ENCODE measurements around the gene COL4A1. TPM values are rescaled to one million over a fixed set of nuclear protein-coding genes. Genes with fewer than 3 reads are reported as not detected.

Gene COL4A1
- total and polyA plus RNA-seq, 2 of the 13 experiments (the other 11 are each of a cell fraction or from before 2014, with no cell fraction given): not detected

DNA sequence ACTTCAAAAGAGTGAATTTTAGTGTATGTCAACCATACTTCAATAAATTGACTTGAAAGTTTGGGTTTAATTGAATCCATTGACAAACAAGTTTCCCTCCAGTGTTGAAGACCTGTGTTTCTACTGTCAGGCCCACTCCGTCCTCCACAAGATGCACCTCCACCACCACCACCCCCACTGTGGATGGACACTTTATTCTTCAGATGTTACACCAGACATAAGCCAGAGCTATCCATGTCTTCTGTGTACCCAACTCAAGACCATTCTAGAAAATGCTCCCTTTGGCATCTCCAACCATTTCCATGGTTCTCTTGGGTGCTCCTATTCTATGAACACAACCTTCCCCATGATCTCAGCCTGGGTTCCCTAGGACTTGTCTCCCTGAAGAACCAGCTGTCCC, 207.0 kb downstream of the COL4A1 start:
- Histone ChIP-seq H3K36me3 (replicated peaks in 1 of 2; ENCODE audit: control insufficient read depth in 1 of 2, insufficient read depth in 2 of 2, low read length in 2 of 2) (no peaks in the 10 kb centered on the region), H3K27me3 (ENCODE audit: control insufficient read depth in 1 of 2, insufficient read depth in 2 of 2, low read length in 2 of 2) (no peaks in the 10 kb centered on the region), H3K9ac (ENCODE audit: insufficient read depth, low read depth, low read length) (no peak overlapping the region), H3K4me3 (replicated peaks in 1 of 3; ENCODE audit: insufficient read depth in 1 of 3, low read depth in 2 of 3, low read length in 3 of 3) (no peak overlapping the region), H3K4me1 (ENCODE audit: insufficient read depth, low read length) (peaks cover 10% of the 10 kb centered on the region), H2AFZ (ENCODE audit: low read length) (no peak overlapping the region), H3K4me2 (ENCODE audit: low read depth, low read length) (no peak overlapping the region), H3K9me3 (ENCODE audit: low read length) (peaks cover 25% of the 10 kb centered on the region), H3K79me2 (ENCODE audit: insufficient read depth, low read length) (no peaks in the 10 kb centered on the region), H4K20me1 (ENCODE audit: insufficient read depth, low read length) (no peaks in the 10 kb centered on the region), H3K27ac (ENCODE audit: extremely low read length, insufficient read depth, low read length) (no peak overlapping the region)
- intact Hi-C loops (cut with micrococcal nuclease; ENCODE audit: unreplicated experiment): no loop called here
- ChIA-PET POLR2A (no interaction called here), CTCF (ENCODE audit: low intra/inter-chr PET ratio, low total read pairs) (no interaction called here)
- in situ Hi-C loops (cut with HindIII; ENCODE audit: extremely low pct_ligation_motif_present, low pct_unique_long_range_greater_than_20kb): loop anchor here (10.0 to 25.0 kb wide), 2 partner anchors 955 to 1888 kb away; partner anchors contain the start of genes ABHD13 and LIG4
- FAIRE-seq: no peak
- TF ChIP-seq, protein P1, sequence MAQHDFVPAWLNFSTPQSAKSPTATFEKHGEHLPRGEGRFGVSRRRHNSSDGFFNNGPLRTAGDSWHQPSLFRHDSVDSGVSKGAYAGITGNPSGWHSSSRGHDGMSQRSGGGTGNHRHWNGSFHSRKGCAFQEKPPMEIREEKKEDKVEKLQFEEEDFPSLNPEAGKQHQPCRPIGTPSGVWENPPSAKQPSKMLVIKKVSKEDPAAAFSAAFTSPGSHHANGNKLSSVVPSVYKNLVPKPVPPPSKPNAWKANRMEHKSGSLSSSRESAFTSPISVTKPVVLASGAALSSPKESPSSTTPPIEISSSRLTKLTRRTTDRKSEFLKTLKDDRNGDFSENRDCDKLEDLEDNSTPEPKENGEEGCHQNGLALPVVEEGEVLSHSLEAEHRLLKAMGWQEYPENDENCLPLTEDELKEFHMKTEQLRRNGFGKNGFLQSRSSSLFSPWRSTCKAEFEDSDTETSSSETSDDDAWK (CRISPR knock-in tag; IDR thresholded peaks at IDR 0.05): no peak
- TF ChIP-seq FOXP1 (IDR thresholded peaks at IDR 0.05) (no peak), FOXP1 (CRISPR knock-in tag; IDR thresholded peaks at IDR 0.05) (no peak), IKZF1 (IDR thresholded peaks at IDR 0.05) (no peak), ZNF558 (CRISPR knock-in tag; IDR thresholded peaks at IDR 0.05; ENCODE audit: borderline replicate concordance) (no peak), HNRNPK (IDR thresholded peaks at IDR 0.05; ENCODE audit: low read depth, low read length, poor library complexity, severe bottlenecking) (no peak), YEATS2 (CRISPR knock-in tag; IDR thresholded peaks at IDR 0.05; ENCODE audit: borderline replicate concordance) (no peak), SIX1 (CRISPR knock-in tag; IDR thresholded peaks at IDR 0.05; ENCODE audit: borderline replicate concordance) (no peak), SOX13 (IDR thresholded peaks at IDR 0.05) (no peak), SOX13 (CRISPR knock-in tag; conservative IDR thresholded peaks at IDR 0.05 in 1 of 2, IDR thresholded peaks at IDR 0.05 in 1 of 2) (no peak), PAX8 (CRISPR knock-in tag; IDR thresholded peaks at IDR 0.05; ENCODE audit: borderline replicate concordance) (no peak), BCL6 (CRISPR knock-in tag; IDR thresholded peaks at IDR 0.05) (no peak), MYNN (CRISPR knock-in tag; IDR thresholded peaks at IDR 0.05; ENCODE audit: low read depth) (no peak), HDAC1 (CRISPR knock-in tag; IDR thresholded peaks at IDR 0.05) (no peak), ZNF572 (CRISPR knock-in tag; IDR thresholded peaks at IDR 0.05) (no peak), TCF7L2 (IDR thresholded peaks at IDR 0.05; ENCODE audit: low read depth, low read length) (no peak), ZFAT (CRISPR knock-in tag; conservative IDR thresholded peaks at IDR 0.05) (no peak), ZNF343 (CRISPR knock-in tag; IDR thresholded peaks at IDR 0.05) (no peak)
- TF ChIP-seq, protein P2, sequence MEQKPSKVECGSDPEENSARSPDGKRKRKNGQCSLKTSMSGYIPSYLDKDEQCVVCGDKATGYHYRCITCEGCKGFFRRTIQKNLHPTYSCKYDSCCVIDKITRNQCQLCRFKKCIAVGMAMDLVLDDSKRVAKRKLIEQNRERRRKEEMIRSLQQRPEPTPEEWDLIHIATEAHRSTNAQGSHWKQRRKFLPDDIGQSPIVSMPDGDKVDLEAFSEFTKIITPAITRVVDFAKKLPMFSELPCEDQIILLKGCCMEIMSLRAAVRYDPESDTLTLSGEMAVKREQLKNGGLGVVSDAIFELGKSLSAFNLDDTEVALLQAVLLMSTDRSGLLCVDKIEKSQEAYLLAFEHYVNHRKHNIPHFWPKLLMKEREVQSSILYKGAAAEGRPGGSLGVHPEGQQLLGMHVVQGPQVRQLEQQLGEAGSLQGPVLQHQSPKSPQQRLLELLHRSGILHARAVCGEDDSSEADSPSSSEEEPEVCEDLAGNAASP (CRISPR knock-in tag; IDR thresholded peaks at IDR 0.05; ENCODE audit: borderline replicate concordance): no peak
- no peak for ATAC-seq
- 38% methylated on average over 1 of the region's 1 CpG for WGBS (ENCODE audit: low lambda C conversion rate)
- no TSS peak for BruUV-seq (replicated peaks)
- no peak for DNase-seq (ENCODE audit: low spot score)
